H1 (cell line): Measurements from ENCODE around the gene RAB40A.

ENCODE experiments used
- CEBPB ChIP-seq: IDR thresholded peaks from 2 replicates; pipeline ENCODE4 v1.6.1; 2012; ENCODE audit warnings: low read depth, low read length
- CTCF ChIP-seq, 3 experiments: IDR thresholded peaks; 1 replicate in 2 of 3; 2 replicates in 1 of 3; pipeline versions ENCODE4 v1.5.1 to v1.6.1; 2011; ENCODE audit warnings: low read length in 3 of 3, mild to moderate bottlenecking in 3 of 3, inconsistent platforms in 2 of 3, low read depth in 1 of 3, moderate library complexity in 1 of 3; ENCODE audit not compliant: insufficient read depth in 1 of 3; ENCODE audit errors: control extremely low read depth in 1 of 3
- EZH2 ChIP-seq: fragments of 200-600 bp; sonication (generic); IDR thresholded peaks from 2 replicates; pipeline ENCODE4 v1.7.1; 2012; ENCODE audit warnings: low read depth, mild to moderate bottlenecking, moderate library complexity, low read length, inconsistent platforms; ENCODE audit not compliant: severe bottlenecking
- KDM1A ChIP-seq: fragments of 200-600, 300-600 bp; sonication (generic); IDR thresholded peaks from 2 replicates; pipeline ENCODE4 v1.7.1; 2016; ENCODE audit warnings: mild to moderate bottlenecking, low read length, borderline replicate concordance
- TCF12 ChIP-seq: IDR thresholded peaks from 2 replicates; pipeline ENCODE4 v1.6.1; 2011; ENCODE audit warnings: low read depth, mild to moderate bottlenecking, low read length
- TF ChIP-seq, protein P1 (sequence below): fragments of 300-600 bp; sonication (generic); IDR thresholded peaks from 2 replicates; pipeline ENCODE4 v1.7.1; 2012; ENCODE audit warnings: low read length, moderate library complexity, mild to moderate bottlenecking, inconsistent platforms; ENCODE audit not compliant: insufficient replicate concordance

DNA sequence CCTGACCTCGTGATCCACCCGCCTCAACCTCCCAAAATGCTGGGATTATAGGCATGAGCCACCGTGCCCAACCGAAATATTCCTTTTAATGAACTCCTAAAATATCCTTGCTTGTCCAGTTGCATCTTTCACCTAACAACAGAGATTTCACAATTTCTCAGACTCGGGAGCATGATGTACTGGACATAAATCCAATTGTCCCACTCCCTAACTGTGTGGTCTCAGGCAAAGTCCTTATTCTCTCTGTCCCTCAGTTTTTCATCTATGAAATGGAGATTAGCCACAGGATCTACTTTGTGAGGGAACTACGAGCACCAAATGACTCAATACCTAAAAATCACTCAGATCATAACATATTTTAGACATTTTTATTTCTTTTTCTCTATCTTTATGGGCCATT, 9.3 kb downstream of the RAB40A start:
- TF ChIP-seq CTCF (IDR thresholded peaks at IDR 0.05; ENCODE audit: control extremely low read depth in 1 of 3, insufficient read depth in 1 of 3, low read depth in 1 of 3, low read length in 3 of 3) (no peak), KDM1A (no peak), CEBPB (no peak), EZH2 (no peak), TCF12 (no peak)
- TF ChIP-seq, protein P1, sequence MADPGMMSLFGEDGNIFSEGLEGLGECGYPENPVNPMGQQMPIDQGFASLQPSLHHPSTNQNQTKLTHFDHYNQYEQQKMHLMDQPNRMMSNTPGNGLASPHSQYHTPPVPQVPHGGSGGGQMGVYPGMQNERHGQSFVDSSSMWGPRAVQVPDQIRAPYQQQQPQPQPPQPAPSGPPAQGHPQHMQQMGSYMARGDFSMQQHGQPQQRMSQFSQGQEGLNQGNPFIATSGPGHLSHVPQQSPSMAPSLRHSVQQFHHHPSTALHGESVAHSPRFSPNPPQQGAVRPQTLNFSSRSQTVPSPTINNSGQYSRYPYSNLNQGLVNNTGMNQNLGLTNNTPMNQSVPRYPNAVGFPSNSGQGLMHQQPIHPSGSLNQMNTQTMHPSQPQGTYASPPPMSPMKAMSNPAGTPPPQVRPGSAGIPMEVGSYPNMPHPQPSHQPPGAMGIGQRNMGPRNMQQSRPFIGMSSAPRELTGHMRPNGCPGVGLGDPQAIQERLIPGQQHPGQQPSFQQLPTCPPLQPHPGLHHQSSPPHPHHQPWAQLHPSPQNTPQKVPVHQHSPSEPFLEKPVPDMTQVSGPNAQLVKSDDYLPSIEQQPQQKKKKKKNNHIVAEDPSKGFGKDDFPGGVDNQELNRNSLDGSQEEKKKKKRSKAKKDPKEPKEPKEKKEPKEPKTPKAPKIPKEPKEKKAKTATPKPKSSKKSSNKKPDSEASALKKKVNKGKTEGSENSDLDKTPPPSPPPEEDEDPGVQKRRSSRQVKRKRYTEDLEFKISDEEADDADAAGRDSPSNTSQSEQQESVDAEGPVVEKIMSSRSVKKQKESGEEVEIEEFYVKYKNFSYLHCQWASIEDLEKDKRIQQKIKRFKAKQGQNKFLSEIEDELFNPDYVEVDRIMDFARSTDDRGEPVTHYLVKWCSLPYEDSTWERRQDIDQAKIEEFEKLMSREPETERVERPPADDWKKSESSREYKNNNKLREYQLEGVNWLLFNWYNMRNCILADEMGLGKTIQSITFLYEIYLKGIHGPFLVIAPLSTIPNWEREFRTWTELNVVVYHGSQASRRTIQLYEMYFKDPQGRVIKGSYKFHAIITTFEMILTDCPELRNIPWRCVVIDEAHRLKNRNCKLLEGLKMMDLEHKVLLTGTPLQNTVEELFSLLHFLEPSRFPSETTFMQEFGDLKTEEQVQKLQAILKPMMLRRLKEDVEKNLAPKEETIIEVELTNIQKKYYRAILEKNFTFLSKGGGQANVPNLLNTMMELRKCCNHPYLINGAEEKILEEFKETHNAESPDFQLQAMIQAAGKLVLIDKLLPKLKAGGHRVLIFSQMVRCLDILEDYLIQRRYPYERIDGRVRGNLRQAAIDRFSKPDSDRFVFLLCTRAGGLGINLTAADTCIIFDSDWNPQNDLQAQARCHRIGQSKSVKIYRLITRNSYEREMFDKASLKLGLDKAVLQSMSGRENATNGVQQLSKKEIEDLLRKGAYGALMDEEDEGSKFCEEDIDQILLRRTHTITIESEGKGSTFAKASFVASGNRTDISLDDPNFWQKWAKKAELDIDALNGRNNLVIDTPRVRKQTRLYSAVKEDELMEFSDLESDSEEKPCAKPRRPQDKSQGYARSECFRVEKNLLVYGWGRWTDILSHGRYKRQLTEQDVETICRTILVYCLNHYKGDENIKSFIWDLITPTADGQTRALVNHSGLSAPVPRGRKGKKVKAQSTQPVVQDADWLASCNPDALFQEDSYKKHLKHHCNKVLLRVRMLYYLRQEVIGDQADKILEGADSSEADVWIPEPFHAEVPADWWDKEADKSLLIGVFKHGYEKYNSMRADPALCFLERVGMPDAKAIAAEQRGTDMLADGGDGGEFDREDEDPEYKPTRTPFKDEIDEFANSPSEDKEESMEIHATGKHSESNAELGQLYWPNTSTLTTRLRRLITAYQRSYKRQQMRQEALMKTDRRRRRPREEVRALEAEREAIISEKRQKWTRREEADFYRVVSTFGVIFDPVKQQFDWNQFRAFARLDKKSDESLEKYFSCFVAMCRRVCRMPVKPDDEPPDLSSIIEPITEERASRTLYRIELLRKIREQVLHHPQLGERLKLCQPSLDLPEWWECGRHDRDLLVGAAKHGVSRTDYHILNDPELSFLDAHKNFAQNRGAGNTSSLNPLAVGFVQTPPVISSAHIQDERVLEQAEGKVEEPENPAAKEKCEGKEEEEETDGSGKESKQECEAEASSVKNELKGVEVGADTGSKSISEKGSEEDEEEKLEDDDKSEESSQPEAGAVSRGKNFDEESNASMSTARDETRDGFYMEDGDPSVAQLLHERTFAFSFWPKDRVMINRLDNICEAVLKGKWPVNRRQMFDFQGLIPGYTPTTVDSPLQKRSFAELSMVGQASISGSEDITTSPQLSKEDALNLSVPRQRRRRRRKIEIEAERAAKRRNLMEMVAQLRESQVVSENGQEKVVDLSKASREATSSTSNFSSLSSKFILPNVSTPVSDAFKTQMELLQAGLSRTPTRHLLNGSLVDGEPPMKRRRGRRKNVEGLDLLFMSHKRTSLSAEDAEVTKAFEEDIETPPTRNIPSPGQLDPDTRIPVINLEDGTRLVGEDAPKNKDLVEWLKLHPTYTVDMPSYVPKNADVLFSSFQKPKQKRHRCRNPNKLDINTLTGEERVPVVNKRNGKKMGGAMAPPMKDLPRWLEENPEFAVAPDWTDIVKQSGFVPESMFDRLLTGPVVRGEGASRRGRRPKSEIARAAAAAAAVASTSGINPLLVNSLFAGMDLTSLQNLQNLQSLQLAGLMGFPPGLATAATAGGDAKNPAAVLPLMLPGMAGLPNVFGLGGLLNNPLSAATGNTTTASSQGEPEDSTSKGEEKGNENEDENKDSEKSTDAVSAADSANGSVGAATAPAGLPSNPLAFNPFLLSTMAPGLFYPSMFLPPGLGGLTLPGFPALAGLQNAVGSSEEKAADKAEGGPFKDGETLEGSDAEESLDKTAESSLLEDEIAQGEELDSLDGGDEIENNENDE = no peak
